Stimulated activated CD8-positive, alpha-beta memory T cell treated with anti-CD3 and anti-CD28 coated beads, Interleukin-15, amount 100 ng/mL, for 1 hour (primary cell): ENCODE results near the gene CYP1B1.
"Not testable (repeated sequence)": the region's sequence is repeated elsewhere in the genome, so short reads cannot be mapped to it uniquely, and the experiment has no call there.

Experiments
- DNase-seq: peaks from one replicate; pipeline ENCODE4 v3.0.0-alpha.2; 2020; ENCODE audit warnings: low read depth

The CYP1B1 gene

GRCh38 chr2:38098421-38099098 is 22.6 kb upstream of the CYP1B1 start:
- no peak for DNase-seq

- no peak for DNase-seq
Measured at GRCh38 chr2:38097988-38098385, 22.0 kb upstream of the CYP1B1 start.

DNA sequence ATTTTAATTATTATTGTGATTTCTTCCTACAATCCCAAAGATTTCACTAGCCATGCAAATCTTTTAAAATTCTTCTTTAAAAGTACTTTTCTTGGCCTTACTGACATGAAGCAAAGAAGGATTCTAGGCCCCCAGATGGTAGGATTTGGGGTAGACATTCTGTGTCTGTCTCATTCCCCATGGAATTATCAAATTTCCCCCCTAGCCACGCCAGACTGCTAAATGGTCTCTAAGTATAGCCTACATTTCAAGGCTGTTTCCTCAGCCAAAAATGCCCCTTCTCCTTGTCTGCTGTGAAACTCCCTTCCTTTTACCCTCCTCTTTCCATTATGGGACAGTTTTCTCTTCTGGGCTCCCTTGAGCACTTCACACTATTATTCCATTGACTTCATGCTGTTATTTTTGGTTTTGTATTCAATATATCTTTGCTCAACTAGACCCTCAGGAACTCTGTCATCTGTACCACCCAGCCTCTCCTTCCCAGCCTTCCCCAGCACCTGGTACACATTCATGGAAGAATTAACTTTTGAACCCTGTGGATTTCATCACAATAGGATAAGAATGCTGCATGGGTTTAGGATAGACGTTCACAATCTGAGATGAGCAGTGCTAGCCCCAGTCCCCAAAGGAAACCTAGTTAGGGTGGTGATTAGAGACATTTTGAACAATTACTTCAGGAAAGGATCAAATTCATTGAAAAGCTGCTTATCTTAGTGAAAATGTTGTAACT is 21.5 kb upstream of the CYP1B1 start:
- DNase-seq, result no peak

DNA sequence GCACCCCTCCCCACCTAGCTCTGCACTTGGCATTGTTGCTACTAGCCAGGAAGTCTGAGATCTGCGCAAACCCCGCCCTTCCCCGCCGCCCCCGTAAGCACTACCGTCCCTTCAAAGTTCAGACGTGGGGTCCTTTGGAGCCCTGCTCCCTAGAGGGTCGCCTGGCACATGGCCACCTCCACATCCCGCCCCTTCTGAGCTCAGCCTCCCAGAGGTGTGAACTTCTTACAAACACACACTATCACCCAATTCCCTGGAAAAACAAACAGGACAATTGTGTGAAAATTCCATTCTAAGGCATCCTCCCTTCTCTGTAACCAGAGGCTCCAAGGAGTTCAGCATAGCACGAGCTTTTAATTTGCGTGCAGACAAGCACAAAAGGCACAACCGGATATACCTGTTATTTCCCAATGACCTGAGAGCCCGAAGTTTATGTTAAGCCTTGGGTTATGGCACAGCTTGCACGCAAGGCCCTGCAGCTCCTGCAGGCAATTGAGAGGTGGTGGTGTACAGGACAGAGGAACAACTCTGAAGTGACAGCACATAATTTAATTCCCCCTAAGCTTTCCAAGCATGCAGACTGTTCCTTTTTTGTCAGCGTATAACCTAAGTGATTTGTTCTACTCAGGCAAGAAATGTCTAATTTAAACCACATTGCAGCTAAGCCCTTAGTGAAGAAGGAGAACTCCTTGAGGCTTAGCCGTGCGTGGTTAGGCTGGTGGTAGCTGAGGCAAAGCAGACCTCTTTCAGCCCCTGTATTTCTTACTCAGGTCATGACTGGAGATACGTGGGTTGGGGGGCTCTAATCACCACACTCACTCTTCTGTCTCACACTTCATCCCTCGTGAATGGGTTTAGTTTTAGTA is 20.3 kb upstream of the CYP1B1 start:
- no peak for DNase-seq

DNA sequence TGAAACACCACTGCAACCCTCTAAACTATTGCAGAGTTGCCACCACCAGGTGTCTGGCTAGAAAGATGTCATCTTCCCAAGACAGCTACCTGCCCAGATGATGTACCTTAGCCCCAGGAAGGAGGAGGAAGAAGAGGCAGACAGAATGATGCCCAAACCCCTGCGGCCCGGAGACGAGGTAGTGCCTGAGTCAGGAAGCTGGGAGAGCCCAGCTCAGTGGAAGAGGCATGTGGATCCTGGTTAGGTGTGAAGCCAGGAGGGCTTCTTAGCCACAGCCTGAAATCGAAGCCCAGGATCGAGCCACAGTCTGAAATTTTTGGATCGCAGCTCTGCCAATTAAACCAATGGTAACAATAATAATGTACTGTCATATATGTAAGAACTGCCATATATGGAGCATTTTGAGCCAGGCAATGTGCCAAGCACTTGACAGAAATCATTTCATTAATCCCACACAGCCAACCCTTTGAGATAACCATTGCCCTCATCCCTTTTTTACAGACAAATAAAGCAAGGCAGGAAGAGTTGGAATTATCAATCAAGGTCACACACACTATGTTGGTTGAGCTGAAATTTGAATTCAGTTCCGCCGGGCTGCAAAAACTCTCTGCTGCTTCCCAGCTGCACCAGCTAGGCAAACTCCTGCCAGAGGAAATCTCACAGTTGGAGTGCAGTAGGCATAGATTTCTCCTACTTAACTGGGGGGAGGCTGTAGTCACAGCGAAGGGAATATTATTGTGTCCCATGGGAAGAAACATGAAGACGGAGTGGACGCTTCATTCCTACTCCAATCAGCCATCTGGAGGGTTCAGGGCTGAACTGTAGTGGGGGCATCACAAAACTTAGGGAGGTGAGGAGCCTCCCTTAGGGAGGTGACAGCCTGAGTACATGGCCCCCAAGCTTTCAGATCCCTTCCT is 19.4 kb upstream of the CYP1B1 start:
- no peak for DNase-seq

DNA sequence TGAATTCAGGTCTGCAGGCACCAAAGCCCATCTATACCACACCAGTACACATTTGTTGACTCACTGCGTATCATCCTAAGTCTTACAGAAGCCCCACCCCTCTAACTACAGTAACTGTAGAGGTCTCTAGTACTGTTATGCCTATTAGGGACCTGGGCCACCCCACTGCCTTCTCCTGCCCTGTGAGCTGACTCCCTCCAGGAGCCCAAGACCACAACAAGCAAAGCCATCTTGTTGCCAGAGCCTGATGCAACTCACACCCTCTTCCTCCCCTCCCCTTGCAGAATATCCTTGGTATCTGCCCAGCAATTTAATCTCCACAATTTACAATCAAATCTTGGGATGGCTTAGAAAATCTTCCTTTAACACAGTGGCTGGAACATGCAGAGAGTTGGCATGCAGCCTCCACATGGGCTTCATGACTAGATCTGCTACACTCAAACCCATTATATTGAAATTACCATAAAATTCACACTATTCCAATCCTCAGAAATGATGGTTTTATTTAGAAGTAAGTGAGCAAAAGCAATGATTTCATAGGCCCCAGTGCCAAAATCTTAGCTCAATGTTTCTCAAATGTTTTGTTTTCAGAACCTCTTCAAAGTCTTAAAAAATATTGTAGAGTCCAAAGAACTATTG is 17.7 kb upstream of the CYP1B1 start:
- DNase-seq, result no peak

GRCh38 chr2:38092196-38092902 is 16.4 kb upstream of the CYP1B1 start:
- no peak for DNase-seq

- no peak for DNase-seq
Measured at GRCh38 chr2:38091760-38092159, 15.8 kb upstream of the CYP1B1 start.

DNA sequence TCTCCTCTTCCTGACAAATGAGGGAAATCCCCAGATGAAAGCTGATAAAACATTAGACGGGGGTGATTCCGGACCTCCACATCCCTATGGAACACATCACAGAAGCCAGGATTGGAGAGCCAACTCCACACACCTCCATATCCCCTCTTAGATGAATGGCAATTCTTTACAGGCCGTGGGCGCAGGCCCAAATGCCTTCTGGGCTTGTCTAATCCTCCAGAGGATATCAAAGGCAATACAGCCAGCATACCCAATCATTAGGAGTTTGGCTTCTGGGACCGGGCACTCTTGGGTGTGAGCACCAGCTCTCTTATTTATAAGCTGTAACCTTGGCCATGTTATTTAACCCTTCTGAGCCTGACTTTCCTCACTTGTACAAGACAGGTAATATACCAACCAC is 15.0 kb upstream of the CYP1B1 start:
- no peak for DNase-seq

DNA sequence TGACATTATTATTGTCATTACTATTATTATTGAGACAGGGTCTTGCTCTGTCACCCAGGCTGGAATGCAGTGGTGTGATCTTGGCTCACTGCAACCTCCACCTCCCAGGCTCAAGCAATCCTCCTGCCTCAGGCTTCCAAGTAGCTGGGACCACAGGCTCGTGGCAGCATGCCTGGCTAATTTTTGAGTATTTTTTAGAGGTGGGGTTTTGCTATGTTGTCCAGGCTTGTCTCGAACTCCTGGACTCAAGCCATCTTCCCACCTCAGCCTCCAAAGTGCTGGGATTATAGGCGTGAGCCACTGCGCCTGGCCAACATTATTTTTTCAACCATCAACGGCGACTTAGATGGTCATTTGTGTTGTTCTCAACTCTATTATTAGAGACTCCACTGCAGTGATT is 14.3 kb upstream of the CYP1B1 start:
- not testable (repeated sequence) for DNase-seq

GRCh38 chr2:38085998-38086698 is 10.2 kb upstream of the CYP1B1 start:
- DNase-seq, result not testable (repeated sequence)

GRCh38 chr2:38084556-38084955 is 8.6 kb upstream of the CYP1B1 start:
- not testable (repeated sequence) for DNase-seq

GRCh38 chr2:38082727-38083126 is 6.8 kb upstream of the CYP1B1 start:
- DNase-seq, result not testable (repeated sequence)

- no peak for DNase-seq
Measured at GRCh38 chr2:38080346-38080745, 4.4 kb upstream of the CYP1B1 start.

- DNase-seq, result no peak
Measured at GRCh38 chr2:38079116-38080052, 3.4 kb upstream of the CYP1B1 start.

GRCh38 chr2:38077431-38077769 is 1.4 kb upstream of the CYP1B1 start:
- no peak for DNase-seq

DNA sequence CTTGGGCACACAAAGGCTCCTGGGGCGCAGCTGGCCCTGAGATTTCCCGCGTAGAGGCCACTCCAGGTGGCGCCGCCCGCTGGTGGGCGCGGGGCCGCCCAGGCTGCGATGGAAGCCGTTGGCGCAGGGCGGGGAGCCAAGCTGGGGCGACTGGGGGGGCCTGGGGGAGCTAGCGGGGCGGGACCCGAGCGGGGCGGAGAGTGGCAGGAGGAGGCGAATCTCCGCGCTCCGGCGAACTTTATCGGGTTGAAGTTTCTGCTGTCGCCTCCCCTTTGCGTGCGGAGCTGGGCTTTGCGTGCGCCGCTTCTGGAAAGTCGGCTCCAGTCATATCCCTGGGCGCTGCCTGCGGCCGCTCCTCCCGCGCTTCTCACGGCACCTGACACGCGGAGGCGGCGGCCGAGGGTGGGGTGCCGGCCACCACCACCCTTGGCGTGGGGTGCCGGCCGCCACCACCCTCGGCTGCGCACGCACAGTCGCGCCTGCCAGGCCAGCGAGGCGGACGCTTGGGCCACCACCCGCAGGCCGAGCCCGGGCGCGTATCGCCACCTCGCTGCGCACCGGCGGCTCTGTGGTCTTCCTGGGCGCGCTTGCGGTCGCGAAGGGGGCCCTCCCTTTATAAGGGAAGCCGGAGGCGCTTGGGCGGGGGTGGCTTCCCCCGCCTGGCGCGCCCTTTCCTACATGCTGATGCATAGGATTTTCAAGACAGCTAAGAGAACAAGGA is 919 bp upstream of the CYP1B1 start:
- no peak for DNase-seq

DNA sequence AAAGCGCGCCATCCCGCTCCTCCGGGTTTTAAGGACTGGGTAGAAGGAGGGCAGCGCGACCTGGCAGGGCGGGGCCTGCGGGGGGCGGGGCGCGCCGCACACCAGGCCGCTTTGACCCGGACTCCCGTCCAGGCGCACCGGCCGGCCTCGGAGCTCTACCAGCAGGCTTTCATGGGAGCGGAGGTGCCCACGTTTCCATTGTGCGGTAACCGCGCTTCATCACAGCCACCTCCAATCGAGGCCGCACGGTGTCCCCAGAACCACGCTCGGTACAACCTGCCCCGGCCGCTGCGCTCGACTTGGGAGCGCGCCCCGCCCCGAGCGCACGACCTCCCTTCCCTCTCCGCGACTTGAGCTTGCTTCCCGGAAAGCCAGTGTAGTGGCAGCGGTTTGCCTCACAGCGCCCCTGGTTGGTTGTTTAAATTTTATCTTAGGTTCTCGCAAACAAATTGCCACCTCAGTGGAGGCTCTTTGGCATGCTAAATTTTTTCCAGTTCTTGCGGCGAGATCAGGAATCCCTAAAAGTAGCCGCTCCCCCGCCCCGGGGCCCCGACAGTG is 280 bp upstream of the CYP1B1 start:
- no peak for DNase-seq
